ENCODE data around the gene TIAM2.

TIAM2 gene

GRCh38 chr6:155250701-155251381 is 255.7 kb downstream of the TIAM2 start:
- Histone ChIP-seq H3K9me2 (ENCODE audit: low read depth, low read length) (no peaks in the 10 kb centered on the region), H3F3A (ENCODE audit: insufficient read depth, low read length) (no peaks in the 10 kb centered on the region), H3K27me3 (ENCODE audit: insufficient read depth, low read length) (no peaks in the 10 kb centered on the region), H3K9me3 (ENCODE audit: low read length) (no peaks in the 10 kb centered on the region), H4K20me1 (ENCODE audit: insufficient read depth, low read length) (no peaks in the 10 kb centered on the region), H3K79me2 (ENCODE audit: insufficient read depth, low read length) (no peaks in the 10 kb centered on the region), H3K4me2 (ENCODE audit: low read length) (no peak overlapping the region), H3K36me3 (ENCODE audit: insufficient read depth, low read length) (peaks cover 52% of the 10 kb centered on the region), H3K9ac (ENCODE audit: low read length) (no peak overlapping the region), H3K4me3 (ENCODE audit: low read depth, low read length, poor library complexity, severe bottlenecking) (no peak overlapping the region), H3K27ac (ENCODE audit: low read depth, low read length, poor library complexity, severe bottlenecking) (no peak overlapping the region), H2AFZ (ENCODE audit: low read length) (no peak overlapping the region), H3K4me1 (ENCODE audit: insufficient read depth, low read length, severe bottlenecking) (no peaks in the 10 kb centered on the region)
- TF ChIP-seq EZH2 (IDR thresholded peaks at IDR 0.05; ENCODE audit: borderline replicate concordance, low read length) (no peak), CTCF (IDR thresholded peaks at IDR 0.05; ENCODE audit: low read length) (no peak)

GRCh38 chr6:155252581-155252980 is 257.5 kb downstream of the TIAM2 start:
- Histone ChIP-seq H3K27ac (ENCODE audit: low read depth, low read length, poor library complexity, severe bottlenecking) (no peak overlapping the region), H3K9me3 (ENCODE audit: low read length) (no peaks in the 10 kb centered on the region), H3K4me2 (ENCODE audit: low read length) (no peak overlapping the region), H3K9ac (ENCODE audit: low read length) (no peak overlapping the region), H3K27me3 (ENCODE audit: insufficient read depth, low read length) (no peaks in the 10 kb centered on the region), H3K9me2 (ENCODE audit: low read depth, low read length) (no peaks in the 10 kb centered on the region), H3K79me2 (ENCODE audit: insufficient read depth, low read length) (no peaks in the 10 kb centered on the region), H2AFZ (ENCODE audit: low read length) (no peak overlapping the region), H3K36me3 (ENCODE audit: insufficient read depth, low read length) (peaks cover 69% of the 10 kb centered on the region), H4K20me1 (ENCODE audit: insufficient read depth, low read length) (no peaks in the 10 kb centered on the region), H3F3A (ENCODE audit: insufficient read depth, low read length) (no peaks in the 10 kb centered on the region), H3K4me1 (ENCODE audit: insufficient read depth, low read length, severe bottlenecking) (no peaks in the 10 kb centered on the region), H3K4me3 (ENCODE audit: low read depth, low read length, poor library complexity, severe bottlenecking) (no peak overlapping the region)
- no peak for TF ChIP-seq EZH2 (IDR thresholded peaks at IDR 0.05; ENCODE audit: borderline replicate concordance, low read length)
- no peak for TF ChIP-seq CTCF (IDR thresholded peaks at IDR 0.05; ENCODE audit: low read length)

DNA sequence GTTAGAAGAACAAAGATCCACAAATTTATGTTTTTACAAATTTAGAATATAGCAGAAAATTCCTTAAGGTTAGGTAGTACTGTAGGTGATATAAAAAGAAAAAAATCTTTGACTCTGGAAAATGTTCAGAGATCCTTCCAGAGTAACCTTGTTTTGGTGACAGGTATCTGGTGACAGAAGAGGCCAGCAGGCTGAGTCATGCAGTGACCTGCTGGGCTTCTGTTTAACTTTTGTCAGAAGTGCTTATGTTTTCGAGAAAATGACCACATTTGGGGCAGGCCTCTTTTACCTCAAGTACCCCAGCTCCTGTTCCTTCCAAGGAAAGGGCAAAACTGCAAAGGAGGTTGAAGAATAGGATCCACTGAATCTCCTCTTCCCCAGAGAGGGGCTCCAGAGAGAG is 258.2 kb downstream of the TIAM2 start:
- Histone ChIP-seq H3K27me3 (ENCODE audit: insufficient read depth, low read length) (no peaks in the 10 kb centered on the region), H2AFZ (ENCODE audit: low read length) (no peak overlapping the region), H3K4me2 (ENCODE audit: low read length) (no peak overlapping the region), H3F3A (ENCODE audit: insufficient read depth, low read length) (no peaks in the 10 kb centered on the region), H3K79me2 (ENCODE audit: insufficient read depth, low read length) (no peaks in the 10 kb centered on the region), H3K4me1 (ENCODE audit: insufficient read depth, low read length, severe bottlenecking) (no peaks in the 10 kb centered on the region), H3K9ac (ENCODE audit: low read length) (no peak overlapping the region), H3K9me3 (ENCODE audit: low read length) (no peaks in the 10 kb centered on the region), H3K4me3 (ENCODE audit: low read depth, low read length, poor library complexity, severe bottlenecking) (no peak overlapping the region), H3K36me3 (ENCODE audit: insufficient read depth, low read length) (peaks cover 77% of the 10 kb centered on the region), H3K27ac (ENCODE audit: low read depth, low read length, poor library complexity, severe bottlenecking) (no peak overlapping the region), H4K20me1 (ENCODE audit: insufficient read depth, low read length) (no peaks in the 10 kb centered on the region), H3K9me2 (ENCODE audit: low read depth, low read length) (no peaks in the 10 kb centered on the region)
- no peak for TF ChIP-seq CTCF (IDR thresholded peaks at IDR 0.05; ENCODE audit: low read length)
- no peak for TF ChIP-seq EZH2 (IDR thresholded peaks at IDR 0.05; ENCODE audit: borderline replicate concordance, low read length)

Measured in OCI-LY1 (cell line).